RWPE2 (cell line): ENCODE measurements around the gene GTF2IRD1.

Experiments used
- ATAC-seq: fragments of 200-7000 bp; cut with Tn5 transposase; 3 replicates; pipeline ENCODE4 v1.9.1; 2021; ENCODE audit warnings: low read depth
- DNase-seq: peaks from one replicate; pipeline ENCODE4 v3.0.0-alpha.2; 2020; ENCODE audit warnings: low spot score
- H3K27ac ChIP-seq: fragments of 450-650 bp; 2 replicates; pipeline ENCODE4 v1.5.1; 2017; ENCODE audit warnings: mild to moderate bottlenecking; ENCODE audit not compliant: poor library complexity, severe bottlenecking
- H3K27me3 ChIP-seq: fragments of 250-450 bp; sonication (Bioruptor Pico); 2 replicates; pipeline ENCODE4 v1.5.1; 2021; ENCODE audit warnings: mild to moderate bottlenecking, moderate library complexity; ENCODE audit not compliant: insufficient read depth, poor library complexity, severe bottlenecking
- H3K36me3 ChIP-seq: fragments of 250-450 bp; sonication (Bioruptor Pico); 2 replicates; pipeline ENCODE4 v1.5.1; 2020; ENCODE audit warnings: low read depth, mild to moderate bottlenecking, moderate library complexity
- H3K4me1 ChIP-seq: fragments of 250-450 bp; sonication (Bioruptor Pico); 2 replicates; pipeline ENCODE4 v1.5.1; 2021; ENCODE audit warnings: mild to moderate bottlenecking, moderate library complexity; ENCODE audit not compliant: insufficient read depth, poor library complexity, severe bottlenecking
- H3K4me3 ChIP-seq: fragments of 250-450 bp; sonication (Bioruptor Pico); 2 replicates; pipeline ENCODE4 v1.5.1; 2021; ENCODE audit warnings: mild to moderate bottlenecking, moderate library complexity; ENCODE audit not compliant: severe bottlenecking
- H3K9me3 ChIP-seq: fragments of 250-450 bp; sonication (Bioruptor Pico); 2 replicates; pipeline ENCODE4 v1.5.1; 2021; ENCODE audit warnings: mild to moderate bottlenecking, moderate library complexity; ENCODE audit not compliant: severe bottlenecking
- CTCF ChIP-seq: fragments of 450-650 bp; IDR thresholded peaks from one replicate; pipeline ENCODE4 v1.5.1; 2017; ENCODE audit warnings: mild to moderate bottlenecking, moderate library complexity; ENCODE audit not compliant: poor library complexity, severe bottlenecking

GTF2IRD1 gene

GRCh38 chr7:74474271-74474865, 20.7 kb downstream of the GTF2IRD1 start:
- Histone ChIP-seq H3K4me3 (no peak overlapping the region), H3K27ac (peak overlapping the region; percentile 95), H3K27me3 (no peaks in the 10 kb centered on the region), H3K4me1 (peaks cover 31% of the 10 kb centered on the region), H3K9me3 (no peaks in the 10 kb centered on the region), H3K36me3 (peaks cover 4% of the 10 kb centered on the region; the same call in 1 of the 2 replicates)
- no peak for ATAC-seq
- no peak for DNase-seq
- TF ChIP-seq CTCF, result no peak

- Histone ChIP-seq H3K4me3 (no peak overlapping the region), H3K9me3 (no peaks in the 10 kb centered on the region), H3K27me3 (no peaks in the 10 kb centered on the region), H3K4me1 (peaks cover 42% of the 10 kb centered on the region), H3K36me3 (no peaks in the 10 kb centered on the region), H3K27ac (peak overlapping the region; percentile 95)
- TF ChIP-seq CTCF, result no peak
- ATAC-seq, result no peak
- DNase-seq, result no peak
Observed at GRCh38 chr7:74475243-74475986, 21.7 kb downstream of the GTF2IRD1 start.

- TF ChIP-seq CTCF, result no peak
- Histone ChIP-seq H3K36me3 (no peaks in the 10 kb centered on the region), H3K27ac (peak overlapping the region; percentile 95), H3K9me3 (no peaks in the 10 kb centered on the region), H3K4me3 (no peak overlapping the region), H3K4me1 (peaks cover 47% of the 10 kb centered on the region), H3K27me3 (no peaks in the 10 kb centered on the region)
- no peak for ATAC-seq
- no peak for DNase-seq
Observed at GRCh38 chr7:74475987-74476350, 22.3 kb downstream of the GTF2IRD1 start.

GRCh38 chr7:74476626-74477025, 22.9 kb downstream of the GTF2IRD1 start:
- peak; percentile 35 for ATAC-seq
- peaks cover 54% of the 10 kb centered on the region for H3K4me1 ChIP-seq
- H3K27ac ChIP-seq, result peak overlapping the region; percentile 95
- DNase-seq, result no peak
- H3K4me3 ChIP-seq, result no peak overlapping the region
- no peaks in the 10 kb centered on the region for H3K27me3 ChIP-seq
- TF ChIP-seq CTCF, result no peak
- H3K9me3 ChIP-seq, result no peaks in the 10 kb centered on the region
- H3K36me3 ChIP-seq, result no peaks in the 10 kb centered on the region

GRCh38 chr7:74478671-74479065, 25.0 kb downstream of the GTF2IRD1 start:
- TF ChIP-seq CTCF, result no peak
- Histone ChIP-seq H3K36me3 (no peaks in the 10 kb centered on the region), H3K9me3 (no peaks in the 10 kb centered on the region), H3K27ac (peak overlapping the region; percentile 95), H3K4me3 (no peak overlapping the region), H3K4me1 (peaks cover 73% of the 10 kb centered on the region), H3K27me3 (no peaks in the 10 kb centered on the region)
- no peak for ATAC-seq
- no peak for DNase-seq
